Spinal cord (tissue), 10 donors: ENCODE measurements around the gene NOP16. TPM values are rescaled to one million over a fixed set of nuclear protein-coding genes. Genes with fewer than 3 reads are reported as not detected.
A peak's percentile ranks its signal among the peaks of the same experiment; 100 is the strongest.

ENCODE experiments used
- DNase-seq, 6 donors: peaks; one replicate each; pipeline versions ENCODE4 v3.0.0 to v3.0.0-alpha.2; 2013 to 2015; ENCODE audit warnings: low spot score in 6 of 6, low read depth in 4 of 6
- H3K27ac ChIP-seq: one replicate; pipeline ENCODE4 v1.5.1; 2013; ENCODE audit warnings: low read depth, low read length, control low read depth
- H3K27me3 ChIP-seq: one replicate; pipeline ENCODE4 v1.6.1; 2013; ENCODE audit warnings: low read length; ENCODE audit not compliant: control insufficient read depth, insufficient read depth
- H3K36me3 ChIP-seq: one replicate; pipeline ENCODE4 v1.6.1; 2013; ENCODE audit warnings: low read length; ENCODE audit not compliant: control insufficient read depth, insufficient read depth
- H3K4me1 ChIP-seq: one replicate; pipeline ENCODE4 v1.6.1; 2013; ENCODE audit warnings: low read length; ENCODE audit not compliant: control insufficient read depth, insufficient read depth
- H3K4me3 ChIP-seq: one replicate; pipeline ENCODE4 v1.5.1; 2013; ENCODE audit warnings: low read depth, low read length, control low read depth
- H3K9me3 ChIP-seq: one replicate; pipeline ENCODE4 v1.6.1; 2013; ENCODE audit warnings: low read length; ENCODE audit not compliant: control insufficient read depth, insufficient read depth
- WGBS: methylation state at CpG from one replicate; pipeline ENCODE4 v1.1.5; 2013; ENCODE audit warnings: missing lambda C conversion rate; ENCODE audit not compliant: insufficient coverage; 5-methylcytosine and 5-hydroxymethylcytosine counted together
- polyA plus RNA-seq, 2 donors: library from polyadenylated mRNA; unstranded; fragments of 120-200 nt; gene quantifications; one replicate each; pipeline ENCODE4 v1.2.1, GENCODE V29; 2013; ENCODE audit not compliant: insufficient read length in 2 of 2
- total RNA-seq, 2 donors: library from RNA; depleted of rRNA in 1 of 2; stranded (reverse); fragments of 120-200 nt in 1 of 2; fragments of >200 nt in 1 of 2; gene quantifications; one replicate each; pipeline versions ENCODE4 v1.2.3 to v1.2.4, GENCODE V29; 2013 to 2014
- donor health status: healthy.

NOP16 gene
- total and polyA plus RNA-seq, 4 donors = 5.2 to 35.8 (median 21.3) TPM

DNA sequence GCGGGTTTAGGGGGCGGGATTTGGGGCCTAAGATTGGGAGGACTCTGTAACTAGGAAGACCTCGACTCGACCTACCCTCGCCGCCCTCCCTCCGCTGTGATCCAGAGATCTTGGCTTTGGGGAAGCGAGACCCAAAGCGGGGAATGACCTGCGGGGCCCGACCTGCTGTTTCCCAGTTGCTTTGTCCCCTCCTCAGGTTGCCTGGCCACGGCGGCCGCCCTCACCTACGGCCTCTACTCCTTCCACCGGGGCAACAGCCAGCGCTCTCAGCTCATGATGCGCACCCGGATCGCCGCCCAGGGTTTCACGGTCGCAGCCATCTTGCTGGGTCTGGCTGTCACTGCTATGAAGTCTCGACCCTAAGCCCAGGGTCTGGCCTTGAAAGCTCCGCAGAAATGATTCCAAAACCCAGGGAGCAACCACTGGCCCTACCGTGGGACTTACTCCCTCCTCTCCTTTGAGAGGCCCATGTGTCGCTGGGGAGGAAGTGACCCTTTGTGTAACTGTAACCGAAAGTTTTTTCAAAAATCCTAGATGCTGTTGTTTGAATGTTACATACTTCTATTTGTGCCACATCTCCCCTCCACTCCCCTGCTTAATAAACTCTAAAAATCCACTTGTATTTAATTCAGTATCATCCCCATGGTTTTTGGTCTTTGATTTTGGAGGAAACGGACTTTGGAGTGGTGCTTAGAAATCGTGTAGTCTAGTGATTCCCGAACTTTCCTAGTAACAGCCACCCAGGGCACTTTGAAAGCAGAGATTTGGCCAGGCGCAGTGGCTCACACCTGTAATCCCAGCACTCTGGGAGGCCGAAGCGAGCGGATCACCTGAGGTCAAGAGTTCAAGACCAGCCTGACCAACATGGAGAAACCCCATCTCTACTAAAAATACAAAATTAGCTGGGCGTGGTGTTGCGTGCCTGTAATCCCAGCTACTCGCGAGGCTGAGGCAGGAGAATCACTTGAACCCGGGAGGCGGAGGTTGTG is 1.0 kb upstream of the NOP16 start:
- WGBS = 17% methylated on average over 28 of the region's 41 CpGs
- H3K4me3 ChIP-seq = peak overlapping the region; percentile 94
- DNase-seq = no peak
- H3K4me1 ChIP-seq = peaks cover 17% of the 10 kb centered on the region
- H3K27me3 ChIP-seq = no peaks in the 10 kb centered on the region
- H3K27ac ChIP-seq = peak overlapping the region; percentile 99
- H3K36me3 ChIP-seq = peaks cover 51% of the 10 kb centered on the region
- H3K9me3 ChIP-seq = no peaks in the 10 kb centered on the region

- H3K4me1 ChIP-seq = peaks cover 17% of the 10 kb centered on the region
- peak overlapping the region; percentile 94 for H3K4me3 ChIP-seq
- peak overlapping the region; percentile 99 for H3K27ac ChIP-seq
- peak in 2 of 6 donors; percentile 21 to 43 for DNase-seq
- WGBS = 0% methylated on average over 29 of the region's 29 CpGs
- peaks cover 54% of the 10 kb centered on the region for H3K36me3 ChIP-seq
- H3K9me3 ChIP-seq = no peaks in the 10 kb centered on the region
- H3K27me3 ChIP-seq = no peaks in the 10 kb centered on the region
These were observed 375 bp downstream of the NOP16 start for GRCh38 chr5:176388003-176388443.

GRCh38 chr5:176387384-176387925 is 943 bp downstream of the NOP16 start:
- Histone ChIP-seq H3K4me1 (peaks cover 17% of the 10 kb centered on the region), H3K27ac (no peak overlapping the region), H3K9me3 (no peaks in the 10 kb centered on the region), H3K27me3 (no peaks in the 10 kb centered on the region), H3K4me3 (peak overlapping the region; percentile 94), H3K36me3 (peaks cover 54% of the 10 kb centered on the region)
- WGBS = 12% methylated on average over 5 of the region's 8 CpGs
- DNase-seq = no peak

DNA sequence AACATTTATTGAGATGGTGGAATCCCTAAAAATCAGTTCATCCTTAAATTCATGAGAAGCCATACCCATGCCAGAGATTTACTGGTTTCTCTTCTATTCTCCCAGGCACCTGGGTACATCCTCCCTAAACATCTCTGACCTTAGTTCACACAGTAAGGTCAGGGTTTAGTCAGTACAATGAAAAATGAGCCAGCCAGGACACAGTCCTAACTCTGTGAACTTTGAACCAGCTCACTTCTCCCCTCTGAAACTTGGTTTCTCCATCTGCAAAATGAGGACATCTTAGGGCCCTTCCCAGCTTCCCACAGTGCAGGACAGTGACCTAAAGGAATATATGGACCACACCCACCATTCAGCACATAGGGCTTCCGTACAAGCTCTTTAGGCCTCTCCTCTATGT is 1.9 kb downstream of the NOP16 start:
- no peak for DNase-seq
- Histone ChIP-seq H3K27me3 (no peaks in the 10 kb centered on the region), H3K4me3 (no peak overlapping the region), H3K27ac (no peak overlapping the region), H3K9me3 (no peaks in the 10 kb centered on the region), H3K36me3 (peaks cover 53% of the 10 kb centered on the region), H3K4me1 (peaks cover 17% of the 10 kb centered on the region)
- whole genome bisulfite sequencing = no CpG with 5 or more reads among the region's 1 CpG

DNA sequence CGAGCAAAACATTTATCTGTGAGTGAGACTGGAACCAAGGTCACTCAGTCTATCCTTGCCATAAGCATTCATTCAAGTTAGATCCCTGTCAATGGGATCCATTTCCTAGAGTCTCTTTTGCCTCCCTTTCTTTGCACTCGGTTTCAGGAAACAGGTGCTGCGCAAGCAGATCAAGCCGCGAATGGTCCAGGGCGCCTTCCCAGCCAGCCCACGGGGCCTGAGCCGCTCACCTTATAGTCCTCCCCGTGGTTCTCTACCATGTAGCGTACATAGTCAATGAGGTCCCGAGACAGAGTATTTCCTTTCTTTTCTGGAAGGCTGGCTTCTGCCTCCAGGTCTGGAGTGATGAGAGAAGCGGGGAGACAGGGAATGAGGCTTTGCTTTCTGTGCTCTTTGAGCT is 3.4 kb downstream of the NOP16 start:
- H3K9me3 ChIP-seq = no peaks in the 10 kb centered on the region

DNA sequence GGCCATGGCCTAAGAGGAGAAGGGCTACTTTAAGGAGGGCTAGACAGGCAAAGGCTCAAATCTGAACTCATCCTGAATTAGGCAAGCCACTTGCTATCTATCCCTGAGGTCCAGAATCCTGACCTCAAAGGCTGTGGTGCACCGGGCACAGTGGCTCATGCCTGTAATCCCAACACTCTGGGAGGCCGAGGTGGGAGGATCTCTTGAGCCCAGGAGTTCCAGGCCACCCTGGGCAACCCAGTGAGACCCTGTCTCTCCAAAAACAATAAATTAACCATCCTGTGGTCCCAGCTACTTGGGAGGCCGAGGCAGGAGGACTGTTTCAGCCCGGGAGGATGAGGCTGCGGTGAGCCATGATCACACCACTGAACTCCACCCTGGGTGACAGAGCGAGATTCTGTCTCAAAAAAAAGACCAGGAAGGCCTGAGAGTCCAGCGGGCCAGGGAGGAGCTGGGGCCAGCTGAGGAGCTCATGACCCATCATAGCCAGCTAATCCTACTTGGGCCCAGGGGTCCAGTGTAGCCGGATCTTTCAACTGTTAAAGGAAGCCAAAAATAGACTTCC is 4.0 kb downstream of the NOP16 start:
- 93% methylated on average over 8 of the region's 8 CpGs for WGBS
- no peaks in the 10 kb centered on the region for H3K9me3 ChIP-seq
- H3K27ac ChIP-seq = no peak overlapping the region
- no peak overlapping the region for H3K4me3 ChIP-seq
- DNase-seq = no peak
- peaks cover 11% of the 10 kb centered on the region for H3K4me1 ChIP-seq
- H3K36me3 ChIP-seq = peaks cover 42% of the 10 kb centered on the region
- no peaks in the 10 kb centered on the region for H3K27me3 ChIP-seq

More for the DNA sequence above, 3.4 kb downstream of the NOP16 start:
- DNase-seq = no peak
- peaks cover 16% of the 10 kb centered on the region for H3K4me1 ChIP-seq
- 98% methylated on average over 9 of the region's 12 CpGs for WGBS
- peaks cover 42% of the 10 kb centered on the region for H3K36me3 ChIP-seq
- H3K27me3 ChIP-seq = no peaks in the 10 kb centered on the region
- no peak overlapping the region for H3K4me3 ChIP-seq
- H3K27ac ChIP-seq = no peak overlapping the region

DNA sequence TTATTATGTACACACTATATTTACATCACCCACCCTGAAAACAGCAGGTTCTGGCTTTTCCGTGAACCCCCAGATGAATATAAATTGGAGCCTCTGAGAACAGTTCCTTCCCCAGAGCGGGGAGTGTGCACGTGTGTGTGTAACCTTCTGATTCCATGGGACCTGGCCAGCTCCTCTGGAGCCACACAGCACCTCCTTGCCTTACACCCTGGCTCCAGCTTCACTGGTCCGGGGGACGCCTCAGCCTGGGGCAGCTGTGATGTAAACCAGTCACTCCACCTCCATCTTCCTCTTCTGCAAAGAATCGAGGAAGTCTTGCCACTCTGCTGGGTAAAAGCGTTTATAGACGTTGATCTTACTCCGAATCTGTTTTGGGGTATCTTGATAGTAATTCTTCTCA is 4.4 kb downstream of the NOP16 start:
- H3K36me3 ChIP-seq = peaks cover 42% of the 10 kb centered on the region
- no peak overlapping the region for H3K4me3 ChIP-seq
- WGBS = 91% methylated on average over 8 of the region's 9 CpGs
- H3K9me3 ChIP-seq = no peaks in the 10 kb centered on the region
- no peak for DNase-seq
- no peaks in the 10 kb centered on the region for H3K27me3 ChIP-seq
- no peak overlapping the region for H3K27ac ChIP-seq
- H3K4me1 ChIP-seq = peaks cover 9% of the 10 kb centered on the region

- Histone ChIP-seq H3K4me3 (no peak overlapping the region), H3K27me3 (no peaks in the 10 kb centered on the region), H3K36me3 (peaks cover 46% of the 10 kb centered on the region)
These were observed 5.0 kb downstream of the NOP16 start for GRCh38 chr5:176383248-176383905.

DNA sequence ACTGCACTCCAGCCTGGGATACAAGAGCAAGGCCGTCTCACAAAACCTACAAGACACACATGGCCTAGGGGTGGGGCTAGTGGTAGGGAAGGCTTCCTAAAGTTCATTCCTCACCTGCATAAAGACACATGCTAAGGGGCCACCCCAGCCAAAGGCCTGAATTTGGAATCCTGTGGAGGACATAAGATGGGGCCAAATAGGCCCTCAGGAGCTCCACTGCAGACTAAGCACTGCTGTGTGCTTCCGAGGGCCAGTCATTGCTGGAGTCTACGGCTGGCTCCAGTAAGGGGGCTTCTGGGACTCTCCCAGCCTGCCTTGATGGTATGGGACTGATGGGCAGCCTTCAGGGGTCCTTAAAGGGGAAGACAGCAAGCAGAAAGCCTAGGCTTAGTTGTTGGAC is 5.7 kb downstream of the NOP16 start:
- peaks cover 47% of the 10 kb centered on the region for H3K36me3 ChIP-seq
- 100% methylated on average over 2 of the region's 3 CpGs for WGBS

More at GRCh38 chr5:176383248-176383905, 5.0 kb downstream of the NOP16 start:
- no peak for DNase-seq
- no peak overlapping the region for H3K27ac ChIP-seq
- H3K9me3 ChIP-seq = no peaks in the 10 kb centered on the region
- WGBS = 86% methylated on average over 6 of the region's 15 CpGs
- peaks cover 9% of the 10 kb centered on the region for H3K4me1 ChIP-seq

More for the DNA sequence above, 5.7 kb downstream of the NOP16 start:
- no peak overlapping the region for H3K27ac ChIP-seq
- no peak for DNase-seq
- H3K9me3 ChIP-seq = no peaks in the 10 kb centered on the region
- no peak overlapping the region for H3K4me3 ChIP-seq
- peaks cover 4% of the 10 kb centered on the region for H3K4me1 ChIP-seq
- H3K27me3 ChIP-seq = no peaks in the 10 kb centered on the region
